Endothelial cell of umbilical vein (primary cell): Measurements from ENCODE around the gene CD1E.

Source experiments
- CTCF ChIP-seq, 2 donors: IDR thresholded peaks; 1 replicate in 1 of 2; 2 replicates in 1 of 2; pipeline ENCODE4 v1.5.1; 2011; ENCODE audit warnings: low read length in 2 of 2, mild to moderate bottlenecking in 2 of 2, moderate library complexity in 2 of 2, control low read depth in 1 of 2, inconsistent platforms in 1 of 2, low read depth in 1 of 2; ENCODE audit not compliant: insufficient read depth in 1 of 2; ENCODE audit errors: extremely low read depth in 1 of 2
- EZH2 ChIP-seq: IDR thresholded peaks from 2 replicates; pipeline ENCODE4 v1.6.1; 2012; ENCODE audit warnings: borderline replicate concordance, low read depth, mild to moderate bottlenecking, moderate library complexity, low read length, inconsistent platforms; ENCODE audit not compliant: severe bottlenecking
- FOS ChIP-seq: IDR thresholded peaks from 2 replicates; pipeline ENCODE4 v1.6.1; 2011; ENCODE audit warnings: mild to moderate bottlenecking, low read length, moderate library complexity, borderline replicate concordance; ENCODE audit not compliant: insufficient read depth
- JUN ChIP-seq: IDR thresholded peaks from 2 replicates; pipeline ENCODE4 v1.6.1; 2011; ENCODE audit warnings: borderline replicate concordance, low read depth; ENCODE audit not compliant: insufficient read length, insufficient read depth
- MAX ChIP-seq: IDR thresholded peaks from 2 replicates; pipeline ENCODE4 v1.6.1; 2011; ENCODE audit not compliant: insufficient read depth, insufficient read length
- MYC ChIP-seq: IDR thresholded peaks from one replicate; pipeline ENCODE4 v1.6.1; 2011; ENCODE audit warnings: mild to moderate bottlenecking, low read depth, low read length
- POLR2A ChIP-seq: IDR thresholded peaks from 2 replicates; pipeline ENCODE4 v1.6.1; 2012; ENCODE audit warnings: low read depth, mild to moderate bottlenecking, control low read depth, low read length
- POLR2AphosphoS5 ChIP-seq: IDR thresholded peaks from 2 replicates; pipeline ENCODE4 v1.6.1; 2012; ENCODE audit warnings: low read depth, mild to moderate bottlenecking, control low read depth, low read length, moderate library complexity; ENCODE audit not compliant: insufficient read depth

GRCh38 chr1:158371188-158371953 is 17.7 kb downstream of the CD1E start:
- no peak for TF ChIP-seq CTCF (IDR thresholded peaks at IDR 0.05; ENCODE audit: extremely low read depth in 1 of 2, insufficient read depth in 1 of 2, low read depth in 1 of 2, low read length in 2 of 2)
- TF ChIP-seq POLR2A, result no peak
- no peak for TF ChIP-seq MAX
- TF ChIP-seq JUN, result no peak
- TF ChIP-seq MYC, result no peak
- no peak for TF ChIP-seq POLR2AphosphoS5
- no peak for TF ChIP-seq EZH2
- TF ChIP-seq FOS, result no peak
